ENCODE data around the gene GLRB.
"Not testable (repeated sequence)": the region's sequence is repeated elsewhere in the genome, so short reads cannot be mapped to it uniquely, and the experiment has no call there.

GLRB gene

DNA sequence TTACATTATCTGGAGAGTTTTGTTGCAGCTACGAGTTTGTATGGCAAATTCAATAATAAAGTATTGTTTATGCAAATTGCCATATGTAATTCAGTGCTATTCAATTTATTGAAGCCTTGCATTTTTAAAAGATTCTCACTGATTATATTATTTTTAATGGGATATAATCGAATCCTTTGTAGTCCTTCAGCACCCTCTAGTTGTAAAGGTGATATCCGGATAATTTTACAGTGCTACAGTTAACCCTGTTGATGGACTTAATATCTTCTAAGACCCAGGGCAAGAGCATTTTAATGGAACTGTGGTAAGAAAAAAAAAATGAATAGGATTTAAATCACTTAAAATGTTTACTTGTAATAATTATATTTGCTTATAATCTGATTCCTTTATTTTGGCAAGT is 96.1 kb downstream of the GLRB start:
- DNase-seq = no peak
- no peaks in the 10 kb centered on the region for H3K9me3 ChIP-seq (ENCODE audit: severe bottlenecking)
- no peak overlapping the region for H3K4me3 ChIP-seq (ENCODE audit: low read depth, low read length)
- TF ChIP-seq, protein P1, sequence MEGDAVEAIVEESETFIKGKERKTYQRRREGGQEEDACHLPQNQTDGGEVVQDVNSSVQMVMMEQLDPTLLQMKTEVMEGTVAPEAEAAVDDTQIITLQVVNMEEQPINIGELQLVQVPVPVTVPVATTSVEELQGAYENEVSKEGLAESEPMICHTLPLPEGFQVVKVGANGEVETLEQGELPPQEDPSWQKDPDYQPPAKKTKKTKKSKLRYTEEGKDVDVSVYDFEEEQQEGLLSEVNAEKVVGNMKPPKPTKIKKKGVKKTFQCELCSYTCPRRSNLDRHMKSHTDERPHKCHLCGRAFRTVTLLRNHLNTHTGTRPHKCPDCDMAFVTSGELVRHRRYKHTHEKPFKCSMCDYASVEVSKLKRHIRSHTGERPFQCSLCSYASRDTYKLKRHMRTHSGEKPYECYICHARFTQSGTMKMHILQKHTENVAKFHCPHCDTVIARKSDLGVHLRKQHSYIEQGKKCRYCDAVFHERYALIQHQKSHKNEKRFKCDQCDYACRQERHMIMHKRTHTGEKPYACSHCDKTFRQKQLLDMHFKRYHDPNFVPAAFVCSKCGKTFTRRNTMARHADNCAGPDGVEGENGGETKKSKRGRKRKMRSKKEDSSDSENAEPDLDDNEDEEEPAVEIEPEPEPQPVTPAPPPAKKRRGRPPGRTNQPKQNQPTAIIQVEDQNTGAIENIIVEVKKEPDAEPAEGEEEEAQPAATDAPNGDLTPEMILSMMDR (IDR thresholded peaks at IDR 0.05; ENCODE audit: low read depth, low read length) = no peak
- no peaks in the 10 kb centered on the region for H3K27me3 ChIP-seq (ENCODE audit: insufficient read depth, low read depth, severe bottlenecking)
- no peaks in the 10 kb centered on the region for H3K36me3 ChIP-seq
- H3K27ac ChIP-seq = no peak overlapping the region

DNA sequence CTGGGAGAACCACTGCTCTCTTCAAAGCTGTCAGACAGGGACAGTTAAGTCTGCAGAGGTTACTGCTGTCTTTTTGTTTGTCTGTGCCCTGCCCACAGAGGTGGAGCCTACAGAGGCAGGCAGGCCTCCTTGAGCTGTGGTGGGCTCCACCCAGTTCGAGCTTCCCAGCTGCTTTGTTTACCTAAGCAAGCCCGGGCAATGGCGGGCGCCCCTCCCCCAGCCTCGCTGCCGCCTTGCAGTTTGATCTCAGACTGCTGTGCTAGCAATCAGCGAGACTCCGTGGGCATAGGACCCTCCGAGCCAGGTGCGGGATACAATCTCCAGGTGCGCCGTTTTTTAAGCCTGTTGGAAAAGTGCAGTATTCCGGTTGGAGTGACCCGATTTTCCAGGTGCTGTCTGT is 104.3 kb downstream of the GLRB start:
- not testable (repeated sequence) for H3K4me3 ChIP-seq (ENCODE audit: low read depth, low read length); H3K27ac ChIP-seq; H3K9me3 ChIP-seq (ENCODE audit: severe bottlenecking); DNase-seq; H3K36me3 ChIP-seq; H3K27me3 ChIP-seq (ENCODE audit: insufficient read depth, low read depth, severe bottlenecking)

DNA sequence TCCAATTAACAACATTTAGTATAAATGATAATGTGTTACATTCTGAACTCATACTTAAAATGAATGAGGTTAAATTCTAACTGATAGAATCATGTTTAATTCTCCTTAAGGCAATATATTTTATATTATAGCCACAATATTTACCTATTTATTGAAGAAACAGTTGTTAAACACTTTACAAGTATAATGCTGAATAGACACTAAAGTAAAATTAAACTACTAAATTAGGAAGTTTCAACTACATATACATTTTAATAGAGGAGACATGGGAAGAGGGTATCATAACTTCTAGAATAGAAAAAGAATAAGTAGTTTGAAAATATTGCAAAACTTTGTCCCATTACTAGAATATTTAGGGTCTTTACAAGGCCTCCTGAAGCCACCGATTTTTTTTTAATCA is 108.3 kb downstream of the GLRB start:
- Histone ChIP-seq H3K27ac (no peak overlapping the region), H3K9me3 (ENCODE audit: severe bottlenecking) (no peaks in the 10 kb centered on the region), H3K36me3 (no peaks in the 10 kb centered on the region), H3K27me3 (ENCODE audit: insufficient read depth, low read depth, severe bottlenecking) (no peaks in the 10 kb centered on the region), H3K4me3 (ENCODE audit: low read depth, low read length) (no peak overlapping the region)
- no peak for DNase-seq
- TF ChIP-seq, protein P1 (IDR thresholded peaks at IDR 0.05; ENCODE audit: low read depth, low read length) = no peak

DNA sequence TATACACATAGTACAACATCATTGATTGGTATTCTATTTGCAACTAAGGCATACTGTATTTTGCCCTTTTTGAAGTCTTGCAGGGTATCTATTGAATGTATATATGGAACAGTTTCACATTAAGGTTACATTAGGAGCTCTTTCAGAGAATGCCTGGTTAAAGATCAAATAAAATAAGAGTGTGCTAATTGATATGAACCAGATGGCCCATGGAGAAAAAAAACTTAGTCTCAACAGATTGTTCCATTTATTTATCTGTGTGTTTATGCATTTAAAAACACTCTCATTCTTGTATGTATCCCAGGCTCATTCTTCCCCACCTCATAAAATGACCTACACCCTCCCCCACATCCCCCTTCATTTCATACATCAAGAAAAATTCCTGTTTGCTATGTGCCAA is 109.4 kb downstream of the GLRB start:
- Histone ChIP-seq H3K9me3 (ENCODE audit: severe bottlenecking) (no peaks in the 10 kb centered on the region), H3K4me3 (ENCODE audit: low read depth, low read length) (no peak overlapping the region), H3K27me3 (ENCODE audit: insufficient read depth, low read depth, severe bottlenecking) (no peaks in the 10 kb centered on the region), H3K36me3 (no peaks in the 10 kb centered on the region), H3K27ac (no peak overlapping the region)
- DNase-seq = no peak
- TF ChIP-seq, protein P1 (IDR thresholded peaks at IDR 0.05; ENCODE audit: low read depth, low read length) = no peak

DNA sequence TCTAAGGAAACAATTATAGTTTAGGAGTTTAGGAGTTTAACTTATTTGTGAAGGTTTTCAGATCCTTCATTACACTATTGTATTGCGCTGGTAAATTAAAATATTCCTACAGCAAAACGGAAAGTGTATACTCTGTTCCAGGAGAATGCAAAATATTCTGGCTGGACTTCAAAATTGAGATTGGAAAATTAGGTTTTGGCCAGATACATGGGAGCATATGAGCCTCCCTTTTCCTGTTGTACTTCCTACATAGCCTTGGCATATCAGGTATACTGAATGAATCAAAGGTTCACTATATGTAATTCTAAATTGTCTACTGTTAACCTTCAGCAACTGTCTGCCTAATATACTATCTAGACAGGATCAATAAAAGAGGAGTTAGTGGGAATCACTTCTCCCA is 119.4 kb downstream of the GLRB start:
- no peak overlapping the region for H3K4me3 ChIP-seq (ENCODE audit: low read depth, low read length)
- TF ChIP-seq, protein P1 (IDR thresholded peaks at IDR 0.05; ENCODE audit: low read depth, low read length) = no peak
- H3K9me3 ChIP-seq (ENCODE audit: severe bottlenecking) = no peaks in the 10 kb centered on the region
- no peak for DNase-seq
- no peaks in the 10 kb centered on the region for H3K27me3 ChIP-seq (ENCODE audit: insufficient read depth, low read depth, severe bottlenecking)
- H3K36me3 ChIP-seq = no peaks in the 10 kb centered on the region
- H3K27ac ChIP-seq = peak overlapping the region; percentile 24; the same call in 1 of the 2 replicates

DNA sequence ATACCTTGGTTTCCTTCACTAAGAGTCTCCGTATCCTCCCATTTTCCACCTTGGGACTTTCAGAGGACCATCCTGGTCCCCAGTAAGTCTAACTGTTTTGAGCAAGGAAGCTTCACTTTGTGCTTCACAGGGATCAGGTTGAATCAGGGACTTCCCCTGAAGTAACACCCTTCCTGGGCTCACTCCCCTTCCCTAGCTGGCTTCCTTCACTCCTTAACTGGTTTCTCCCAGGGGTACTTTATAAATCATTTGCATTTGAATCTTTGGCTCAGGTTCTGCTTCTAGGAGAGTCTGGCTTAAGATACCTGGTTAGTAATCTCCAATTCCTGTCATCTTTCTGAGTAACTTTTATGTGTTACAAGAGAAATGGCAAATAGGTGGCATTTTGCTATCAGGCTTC is 120.1 kb downstream of the GLRB start:
- Histone ChIP-seq H3K9me3 (ENCODE audit: severe bottlenecking) (no peaks in the 10 kb centered on the region), H3K4me3 (ENCODE audit: low read depth, low read length) (no peak overlapping the region)
- TF ChIP-seq, protein P1 (IDR thresholded peaks at IDR 0.05; ENCODE audit: low read depth, low read length) = no peak

More for the DNA sequence above, 120.1 kb downstream of the GLRB start:
- Histone ChIP-seq H3K27ac (no peak overlapping the region), H3K36me3 (no peaks in the 10 kb centered on the region), H3K27me3 (ENCODE audit: insufficient read depth, low read depth, severe bottlenecking) (no peaks in the 10 kb centered on the region)
- DNase-seq = no peak
